Right cardiac atrium (tissue), 5 donors: ENCODE results near the gene C11orf98. TPM values are rescaled to one million over a fixed set of nuclear protein-coding genes. Genes with fewer than 3 reads are reported as not detected.
"Not testable (repeated sequence)": the region's sequence is repeated elsewhere in the genome, so short reads cannot be mapped to it uniquely, and the experiment has no call there.

ENCODE experiments used
- ATAC-seq, 2 donors: fragments of 200-7000 bp; cut with Tn5 transposase; one replicate each; pipeline versions ENCODE4 v1.8.0 to v1.9.1; 2020; ENCODE audit warnings: moderate library complexity in 2 of 2, mild to moderate bottlenecking in 1 of 2
- DNase-seq, 3 donors: peaks; one replicate each; pipeline ENCODE4 v3.0.0-alpha.2; 2020
- H3K27ac ChIP-seq: one replicate; pipeline ENCODE4 v1.5.1; 2013; ENCODE audit warnings: mild to moderate bottlenecking, low read length, control low read depth, moderate library complexity
- H3K27me3 ChIP-seq: one replicate; pipeline ENCODE4 v1.6.1; 2013; ENCODE audit not compliant: control insufficient read depth, insufficient read depth
- H3K4me1 ChIP-seq: one replicate; pipeline ENCODE4 v1.6.1; 2013; ENCODE audit warnings: low read length; ENCODE audit not compliant: control insufficient read depth, insufficient read depth
- H3K4me3 ChIP-seq: one replicate; pipeline ENCODE4 v1.5.1; 2013; ENCODE audit warnings: low read length, control low read depth
- H3K9me3 ChIP-seq: one replicate; pipeline ENCODE4 v1.6.1; 2013; ENCODE audit warnings: low read length; ENCODE audit not compliant: control insufficient read depth
- WGBS: extraction: QIAGEN DNeasy Blood & Tissue Kit; methylation state at CpG from one replicate; pipeline ENCODE4 v1.1.7; 2013; 5-methylcytosine and 5-hydroxymethylcytosine counted together
- intact Hi-C, 4 donors: fragments of 100-400 bp; cut with DNase I; formaldehyde crosslinking; loops; one replicate each; pipeline versions ENCODE4 v1.11.0 to v1.14.0; 2022 to 2023
- polyA plus RNA-seq: library from polyadenylated mRNA; stranded (reverse); fragments of 200-250 nt; gene quantifications from one replicate; pipeline ENCODE4 v1.2.3, GENCODE V29; 2013
- total RNA-seq, 4 donors: library from RNA; stranded (reverse); fragmentation: NEBNext Ultra II Directional; extraction: Animal tissue kit (Norgen Biotek cat#: 25700); gene quantifications; one replicate each; pipeline ENCODE4 v1.2.1, GENCODE V29; 2021
- donor health status: healthy with polysubstance abuse.
- donor health status: DM: no; HTN: yes; CAD: no.
- donor health status: DM: no; HTN: no; CAD: no.
- donor health status: DM: no; HTN: yes; CAD: no; lungs with severe emphysema.
- donor health status: DM: yes; HTN: yes; CAD: no.

Gene C11orf98
- total and polyA plus RNA-seq, 5 donors: 30.6 to 79.7 (median 36.5) TPM

- Histone ChIP-seq H3K4me3 (no peak overlapping the region), H3K9me3 (no peaks in the 10 kb centered on the region), H3K4me1 (peaks cover 9% of the 10 kb centered on the region), H3K27ac (no peak overlapping the region), H3K27me3 (no peaks in the 10 kb centered on the region)
- WGBS: 76% methylated on average over 4 of the region's 4 CpGs
- no peak for ATAC-seq
- no peak for DNase-seq
- intact Hi-C loops: no loop called here
These were observed 4.6 kb upstream of the C11orf98 start for GRCh38 chr11:62669420-62670161.

GRCh38 chr11:62667460-62667859, 2.5 kb upstream of the C11orf98 start:
- intact Hi-C loops: no loop called here
- no peak for DNase-seq
- WGBS: 79% methylated on average over 2 of the region's 2 CpGs
- Histone ChIP-seq H3K27ac (no peak overlapping the region), H3K4me3 (no peak overlapping the region), H3K9me3 (no peaks in the 10 kb centered on the region), H3K27me3 (no peaks in the 10 kb centered on the region), H3K4me1 (peaks cover 9% of the 10 kb centered on the region)
- no peak for ATAC-seq

GRCh38 chr11:62666259-62666926, 1.4 kb upstream of the C11orf98 start:
- WGBS: 46% methylated on average over 16 of the region's 16 CpGs
- no peak for ATAC-seq
- peak overlapping the region; percentile 63 for H3K27ac ChIP-seq
- peak overlapping the region; percentile 89 for H3K4me3 ChIP-seq
- peaks cover 9% of the 10 kb centered on the region for H3K4me1 ChIP-seq
- DNase-seq: peak in 1 of 3 donors; percentile 54
- no peaks in the 10 kb centered on the region for H3K27me3 ChIP-seq
- intact Hi-C loops: no loop called here
- no peaks in the 10 kb centered on the region for H3K9me3 ChIP-seq

- Histone ChIP-seq H3K4me1 (peaks cover 9% of the 10 kb centered on the region), H3K27ac (peak overlapping the region; percentile 97), H3K27me3 (no peaks in the 10 kb centered on the region), H3K9me3 (no peaks in the 10 kb centered on the region), H3K4me3 (peak overlapping the region; percentile 89)
- DNase-seq (peak; percentile 50 to 84 (median 84)), ATAC-seq (peak; percentile 59 to 62)
- WGBS: 3% methylated on average over 39 of the region's 39 CpGs
- intact Hi-C loops: no loop called here
These were observed 719 bp upstream of the C11orf98 start for GRCh38 chr11:62665599-62666258.

- Histone ChIP-seq H3K27ac (peak overlapping the region; percentile 91), H3K4me3 (peak overlapping the region; percentile 89), H3K9me3 (no peaks in the 10 kb centered on the region), H3K4me1 (peaks cover 9% of the 10 kb centered on the region), H3K27me3 (no peaks in the 10 kb centered on the region)
- 3% methylated on average over 36 of the region's 36 CpGs for WGBS
- intact Hi-C loops: no loop called here
- peak; percentile 25 to 39 for ATAC-seq
- no peak for DNase-seq
These were observed 470 bp downstream of the C11orf98 start for GRCh38 chr11:62664405-62665074.

GRCh38 chr11:62656796-62657429, 8.1 kb downstream of the C11orf98 start:
- ATAC-seq (no peak), DNase-seq (no peak)
- Histone ChIP-seq H3K27ac (no peak overlapping the region), H3K4me3 (no peak overlapping the region), H3K27me3 (no peaks in the 10 kb centered on the region), H3K9me3 (no peaks in the 10 kb centered on the region), H3K4me1 (no peaks in the 10 kb centered on the region)
- intact Hi-C loops: loop anchor here in 1 of 4 donors (10.0 kb wide), 1 partner anchor 62 kb away; the partner anchor contains the start of gene TUT1
- WGBS: 52% methylated on average over 5 of the region's 5 CpGs

- H3K27me3 ChIP-seq: no peaks in the 10 kb centered on the region
- no peak overlapping the region for H3K27ac ChIP-seq
- intact Hi-C loops: loop anchor here in 1 of 4 donors (10.0 kb wide), 1 partner anchor 59 kb away; the partner anchor contains the start of gene TUT1
- no peaks in the 10 kb centered on the region for H3K4me1 ChIP-seq
- ATAC-seq (no peak), DNase-seq (no peak)
- no peak overlapping the region for H3K4me3 ChIP-seq
- WGBS: 89% methylated on average over 11 of the region's 11 CpGs
- H3K9me3 ChIP-seq: no peaks in the 10 kb centered on the region
These were observed 10.7 kb downstream of the C11orf98 start for GRCh38 chr11:62654297-62654696.

GRCh38 chr11:62652161-62653006, 12.6 kb downstream of the C11orf98 start:
- intact Hi-C loops: loop anchor here in 1 of 4 donors (10.0 kb wide), 1 partner anchor 58 kb away; the partner anchor contains the start of gene TUT1
- Histone ChIP-seq H3K4me3 (peak overlapping the region; percentile 94), H3K27me3 (no peaks in the 10 kb centered on the region), H3K9me3 (no peaks in the 10 kb centered on the region), H3K27ac (peak overlapping the region; percentile 90), H3K4me1 (no peaks in the 10 kb centered on the region)
- ATAC-seq (no peak), DNase-seq (no peak)
- WGBS: 37% methylated on average over 16 of the region's 16 CpGs

- 94% methylated on average over 12 of the region's 12 CpGs for WGBS
- not testable (repeated sequence) for H3K27me3 ChIP-seq, H3K4me3 ChIP-seq, H3K27ac ChIP-seq, H3K9me3 ChIP-seq, DNase-seq, H3K4me1 ChIP-seq, ATAC-seq
- intact Hi-C loops: loop anchor here in 1 of 4 donors (10.0 kb wide), 1 partner anchor 55 kb away; the partner anchor contains the start of gene TUT1
These were observed 14.7 kb downstream of the C11orf98 start for GRCh38 chr11:62650283-62650682.
